Choroid plexus epithelial cell (primary cell): ENCODE results near the gene HLA-DMB.

Experiments used
- DNase-seq: peaks from one replicate; pipeline ENCODE4 v3.0.0-alpha.2; 2010; ENCODE audit warnings: low read depth
- H3K4me3 ChIP-seq: 2 replicates; pipeline ENCODE4 v1.5.1; 2011; ENCODE audit warnings: low read depth, mild to moderate bottlenecking, control low read depth, low read length, moderate library complexity
- CTCF ChIP-seq: conservative IDR thresholded peaks from 2 replicates; pipeline ENCODE4 v1.5.1; 2011; ENCODE audit warnings: low read depth, mild to moderate bottlenecking, control low read depth, inconsistent platforms, low read length, moderate library complexity

The HLA-DMB gene

GRCh38 chr6:32956176-32956575, 15.3 kb upstream of the HLA-DMB start:
- TF ChIP-seq CTCF: no peak
- no peak for DNase-seq

GRCh38 chr6:32954986-32955802, 14.4 kb upstream of the HLA-DMB start:
- peak; percentile 69 for TF ChIP-seq CTCF
- DNase-seq: peak; percentile 47

More at GRCh38 chr6:32956176-32956575, 15.3 kb upstream of the HLA-DMB start:
- H3K4me3 ChIP-seq: no peak overlapping the region

GRCh38 chr6:32954267-32954666, 13.4 kb upstream of the HLA-DMB start:
- TF ChIP-seq CTCF: no peak
- no peak overlapping the region for H3K4me3 ChIP-seq

More at GRCh38 chr6:32954986-32955802, 14.4 kb upstream of the HLA-DMB start:
- no peak overlapping the region for H3K4me3 ChIP-seq

GRCh38 chr6:32953775-32954174, 12.9 kb upstream of the HLA-DMB start:
- no peak for DNase-seq
- H3K4me3 ChIP-seq: no peak overlapping the region
- no peak for TF ChIP-seq CTCF

More at GRCh38 chr6:32954267-32954666, 13.4 kb upstream of the HLA-DMB start:
- no peak for DNase-seq

- H3K4me3 ChIP-seq: peak within 1 kb of the TSS; percentile 6
- TF ChIP-seq CTCF: peak; percentile 93
- DNase-seq: peak; percentile 98
These were observed 12.2 kb upstream of the HLA-DMB start, which contains the start of gene HLA-DMA for GRCh38 chr6:32952817-32953739. TSS of gene HLA-DMA (minus strand) at chr6:32953097. CDS start at chr6:32953036, 61 bp downstream.

GRCh38 chr6:32950449-32950848, 9.6 kb upstream of the HLA-DMB start:
- DNase-seq: no peak
- TF ChIP-seq CTCF: no peak
- no peak overlapping the region for H3K4me3 ChIP-seq
